Mucosa of rectum (tissue), 2 donors: ENCODE measurements around the gene C10orf90.

ENCODE experiments used
- H3K27ac ChIP-seq, 2 donors: one replicate each; pipeline ENCODE4 v1.7.0; 2013; ENCODE audit warnings: inconsistent platforms in 2 of 2, low read depth in 2 of 2, low read length in 2 of 2
- H3K27me3 ChIP-seq, 2 donors: one replicate each; pipeline ENCODE4 v1.7.0; 2013; ENCODE audit warnings: low read length in 2 of 2; ENCODE audit not compliant: control insufficient read depth in 2 of 2, insufficient read depth in 2 of 2
- H3K36me3 ChIP-seq, 2 donors: one replicate each; pipeline ENCODE4 v1.7.0; 2013; ENCODE audit warnings: low read length in 2 of 2; ENCODE audit not compliant: control insufficient read depth in 2 of 2, insufficient read depth in 2 of 2
- H3K4me1 ChIP-seq, 2 donors: one replicate each; pipeline ENCODE4 v1.7.0; 2013; ENCODE audit warnings: low read length in 2 of 2, mild to moderate bottlenecking in 1 of 2; ENCODE audit not compliant: control insufficient read depth in 2 of 2, insufficient read depth in 2 of 2
- H3K4me3 ChIP-seq, 2 donors: one replicate each; pipeline ENCODE4 v1.7.0; 2013; ENCODE audit warnings: low read length in 2 of 2
- H3K9ac ChIP-seq, 2 donors: one replicate each; pipeline ENCODE4 v1.7.0; 2013; ENCODE audit warnings: low read length in 2 of 2, low read depth in 1 of 2, mild to moderate bottlenecking in 1 of 2
- H3K9me3 ChIP-seq, 2 donors: one replicate each; pipeline ENCODE4 v1.7.0; 2013; ENCODE audit warnings: low read length in 2 of 2; ENCODE audit not compliant: control insufficient read depth in 2 of 2
- donor health status: healthy.
- donor health status: Normal muscosa, but diverticular disease.

The C10orf90 gene

GRCh38 chr10:126691456-126691855, 21.0 kb upstream of the C10orf90 start:
- Histone ChIP-seq H3K27ac (no peak overlapping the region), H3K36me3 (no peaks in the 10 kb centered on the region), H3K9ac (no peak overlapping the region), H3K27me3 (no peaks in the 10 kb centered on the region), H3K4me1 (no peaks in the 10 kb centered on the region), H3K9me3 (no peaks in the 10 kb centered on the region), H3K4me3 (no peak overlapping the region)

- no peaks in the 10 kb centered on the region for H3K4me1 ChIP-seq
- H3K36me3 ChIP-seq = no peaks in the 10 kb centered on the region
- no peaks in the 10 kb centered on the region for H3K27me3 ChIP-seq
- no peak overlapping the region for H3K9ac ChIP-seq
- no peak overlapping the region for H3K27ac ChIP-seq
- H3K4me3 ChIP-seq = no peak overlapping the region
- H3K9me3 ChIP-seq = no peaks in the 10 kb centered on the region
Observed at GRCh38 chr10:126690534-126690933, 20.0 kb upstream of the C10orf90 start.

GRCh38 chr10:126689461-126689994, 19.0 kb upstream of the C10orf90 start:
- Histone ChIP-seq H3K36me3 (no peaks in the 10 kb centered on the region), H3K4me3 (no peak overlapping the region), H3K9ac (no peak overlapping the region), H3K27ac (no peak overlapping the region), H3K27me3 (no peaks in the 10 kb centered on the region), H3K4me1 (no peaks in the 10 kb centered on the region), H3K9me3 (no peaks in the 10 kb centered on the region)

- Histone ChIP-seq H3K9me3 (no peaks in the 10 kb centered on the region), H3K9ac (no peak overlapping the region), H3K4me1 (no peaks in the 10 kb centered on the region), H3K27me3 (no peaks in the 10 kb centered on the region), H3K4me3 (no peak overlapping the region), H3K36me3 (no peaks in the 10 kb centered on the region), H3K27ac (no peak overlapping the region)
Observed at GRCh38 chr10:126687121-126687606, 16.7 kb upstream of the C10orf90 start.

GRCh38 chr10:126686719-126687118, 16.2 kb upstream of the C10orf90 start:
- Histone ChIP-seq H3K27ac (no peak overlapping the region), H3K9ac (no peak overlapping the region), H3K27me3 (no peaks in the 10 kb centered on the region), H3K9me3 (no peaks in the 10 kb centered on the region), H3K4me1 (no peaks in the 10 kb centered on the region), H3K4me3 (no peak overlapping the region), H3K36me3 (no peaks in the 10 kb centered on the region)

- H3K36me3 ChIP-seq = no peaks in the 10 kb centered on the region
- H3K27me3 ChIP-seq = no peaks in the 10 kb centered on the region
- H3K9me3 ChIP-seq = no peaks in the 10 kb centered on the region
- no peak overlapping the region for H3K4me3 ChIP-seq
- H3K4me1 ChIP-seq = no peaks in the 10 kb centered on the region
- H3K27ac ChIP-seq = no peak overlapping the region
- H3K9ac ChIP-seq = no peak overlapping the region
Observed at GRCh38 chr10:126686268-126686667, 15.8 kb upstream of the C10orf90 start.

- no peak overlapping the region for H3K27ac ChIP-seq
- H3K9ac ChIP-seq = no peak overlapping the region
- no peaks in the 10 kb centered on the region for H3K36me3 ChIP-seq
- H3K9me3 ChIP-seq = no peaks in the 10 kb centered on the region
- H3K27me3 ChIP-seq = no peaks in the 10 kb centered on the region
- no peak overlapping the region for H3K4me3 ChIP-seq
- no peaks in the 10 kb centered on the region for H3K4me1 ChIP-seq
Observed at GRCh38 chr10:126685756-126686155, 15.3 kb upstream of the C10orf90 start.

GRCh38 chr10:126684171-126684745, 13.8 kb upstream of the C10orf90 start:
- H3K9me3 ChIP-seq = no peaks in the 10 kb centered on the region
- no peaks in the 10 kb centered on the region for H3K36me3 ChIP-seq
- no peaks in the 10 kb centered on the region for H3K27me3 ChIP-seq
- H3K4me3 ChIP-seq = no peak overlapping the region
- no peak overlapping the region for H3K9ac ChIP-seq
- H3K4me1 ChIP-seq = no peaks in the 10 kb centered on the region
- H3K27ac ChIP-seq = no peak overlapping the region

GRCh38 chr10:126683466-126683865, 13.0 kb upstream of the C10orf90 start:
- H3K36me3 ChIP-seq = no peaks in the 10 kb centered on the region
- H3K9me3 ChIP-seq = no peaks in the 10 kb centered on the region
- no peaks in the 10 kb centered on the region for H3K4me1 ChIP-seq
- no peak overlapping the region for H3K9ac ChIP-seq
- H3K27me3 ChIP-seq = no peaks in the 10 kb centered on the region
- H3K27ac ChIP-seq = no peak overlapping the region
- H3K4me3 ChIP-seq = no peak overlapping the region

- no peaks in the 10 kb centered on the region for H3K36me3 ChIP-seq
- no peaks in the 10 kb centered on the region for H3K4me1 ChIP-seq
- no peak overlapping the region for H3K4me3 ChIP-seq
- H3K27me3 ChIP-seq = no peaks in the 10 kb centered on the region
- H3K9me3 ChIP-seq = no peaks in the 10 kb centered on the region
- H3K27ac ChIP-seq = no peak overlapping the region
- H3K9ac ChIP-seq = no peak overlapping the region
Observed at GRCh38 chr10:126675656-126676438, 5.4 kb upstream of the C10orf90 start.
